Measurements from ENCODE around the gene DHRS11.
A peak's percentile ranks its signal among the peaks of the same experiment; 100 is the strongest.

Gene DHRS11, protein sequence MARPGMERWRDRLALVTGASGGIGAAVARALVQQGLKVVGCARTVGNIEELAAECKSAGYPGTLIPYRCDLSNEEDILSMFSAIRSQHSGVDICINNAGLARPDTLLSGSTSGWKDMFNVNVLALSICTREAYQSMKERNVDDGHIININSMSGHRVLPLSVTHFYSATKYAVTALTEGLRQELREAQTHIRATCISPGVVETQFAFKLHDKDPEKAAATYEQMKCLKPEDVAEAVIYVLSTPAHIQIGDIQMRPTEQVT

DNA sequence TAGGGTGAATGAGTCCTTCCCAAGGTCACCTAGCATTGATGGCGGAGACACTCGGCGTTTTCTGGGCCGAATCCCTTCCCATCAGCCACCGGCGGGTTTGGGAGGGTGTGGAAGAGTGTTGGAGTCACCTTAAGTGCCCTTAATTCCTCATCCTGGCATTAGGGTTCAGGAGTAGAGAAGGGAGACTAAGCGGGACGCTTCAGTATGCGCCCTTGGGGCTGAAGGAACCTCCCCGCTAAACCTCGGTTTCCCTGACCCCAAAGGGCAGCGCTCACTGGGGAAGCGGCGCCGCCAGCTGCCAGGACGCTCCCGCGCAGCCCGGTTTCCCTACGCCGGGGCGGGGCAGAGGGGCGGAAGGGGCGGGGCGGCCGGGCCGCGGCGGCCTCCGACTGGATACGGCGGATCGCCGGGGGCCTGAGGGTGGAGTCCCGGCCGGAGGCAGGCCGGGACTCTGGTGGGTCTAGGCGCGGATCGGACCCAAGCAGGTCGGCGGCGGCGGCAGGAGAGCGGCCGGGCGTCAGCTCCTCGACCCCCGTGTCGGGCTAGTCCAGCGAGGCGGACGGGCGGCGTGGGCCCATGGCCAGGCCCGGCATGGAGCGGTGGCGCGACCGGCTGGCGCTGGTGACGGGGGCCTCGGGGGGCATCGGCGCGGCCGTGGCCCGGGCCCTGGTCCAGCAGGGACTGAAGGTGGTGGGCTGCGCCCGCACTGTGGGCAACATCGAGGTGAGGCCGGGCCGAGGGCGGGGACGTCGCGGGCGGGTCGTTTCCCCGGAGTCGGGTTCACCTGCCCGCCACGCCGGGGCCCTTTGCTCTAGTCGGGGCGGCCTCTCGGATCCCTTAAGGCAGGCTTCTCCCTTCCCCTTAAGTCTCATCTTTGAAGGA, at the start of gene DHRS11:
Gene DHRS11, plus strand, starts transcription at position 446 of the 882 bp plus-strand sequence. Its CDS starts 131 bp downstream, at position 577.
- TF ChIP-seq ZFP3 (CRISPR knock-in tag; IDR thresholded peaks at IDR 0.05) (no peak), GLIS3 (CRISPR knock-in tag; IDR thresholded peaks at IDR 0.05) (no peak; the same call in 1 of the 2 replicates), ZNF8 (CRISPR knock-in tag; IDR thresholded peaks at IDR 0.05) (no peak), CSDC2 (CRISPR knock-in tag; IDR thresholded peaks at IDR 0.05) (no peak), ZNF565 (CRISPR knock-in tag; conservative IDR thresholded peaks at IDR 0.05; ENCODE audit: low read depth) (no peak), TCF4 (CRISPR knock-in tag; IDR thresholded peaks at IDR 0.05; ENCODE audit: borderline replicate concordance) (no peak), PPARA (CRISPR knock-in tag; IDR thresholded peaks at IDR 0.05; ENCODE audit: borderline replicate concordance) (no peak), ZC3H10 (CRISPR knock-in tag; IDR thresholded peaks at IDR 0.05) (no peak), TOX (CRISPR knock-in tag; IDR thresholded peaks at IDR 0.05; ENCODE audit: borderline replicate concordance) (no peak)
- TF ChIP-seq, protein P1, sequence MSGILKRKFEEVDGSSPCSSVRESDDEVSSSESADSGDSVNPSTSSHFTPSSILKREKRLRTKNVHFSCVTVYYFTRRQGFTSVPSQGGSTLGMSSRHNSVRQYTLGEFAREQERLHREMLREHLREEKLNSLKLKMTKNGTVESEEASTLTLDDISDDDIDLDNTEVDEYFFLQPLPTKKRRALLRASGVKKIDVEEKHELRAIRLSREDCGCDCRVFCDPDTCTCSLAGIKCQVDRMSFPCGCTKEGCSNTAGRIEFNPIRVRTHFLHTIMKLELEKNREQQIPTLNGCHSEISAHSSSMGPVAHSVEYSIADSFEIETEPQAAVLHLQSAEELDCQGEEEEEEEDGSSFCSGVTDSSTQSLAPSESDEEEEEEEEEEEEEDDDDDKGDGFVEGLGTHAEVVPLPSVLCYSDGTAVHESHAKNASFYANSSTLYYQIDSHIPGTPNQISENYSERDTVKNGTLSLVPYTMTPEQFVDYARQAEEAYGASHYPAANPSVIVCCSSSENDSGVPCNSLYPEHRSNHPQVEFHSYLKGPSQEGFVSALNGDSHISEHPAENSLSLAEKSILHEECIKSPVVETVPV (CRISPR knock-in tag; IDR thresholded peaks at IDR 0.05): no peak
- peak; percentile 96 for ATAC-seq

DNA sequence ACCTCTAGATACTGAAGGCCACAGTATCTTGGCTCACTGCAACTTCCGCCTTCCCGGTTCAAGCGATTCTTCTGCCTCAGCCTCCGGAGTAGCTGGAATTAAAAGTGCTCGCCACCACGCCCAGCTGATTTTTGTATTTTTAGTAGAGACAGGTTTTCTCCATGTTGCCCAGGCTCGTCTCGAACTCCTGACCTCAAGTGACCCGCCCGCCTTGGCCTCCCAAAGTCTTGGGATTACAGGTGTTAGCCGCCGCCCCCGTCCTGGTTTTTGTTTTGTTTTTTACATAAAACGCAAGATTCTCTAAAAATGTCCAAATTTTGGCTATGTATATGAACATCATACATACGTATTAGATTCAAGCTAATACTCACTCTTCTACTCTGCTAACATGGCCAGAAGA, 48.9 kb upstream of the DHRS11 start:
- no peak for TF ChIP-seq ZNF70 (CRISPR knock-in tag; IDR thresholded peaks at IDR 0.05)
- TF ChIP-seq ZFP30 (CRISPR knock-in tag; IDR thresholded peaks at IDR 0.05): no peak
- TF ChIP-seq ZC3H10 (CRISPR knock-in tag; IDR thresholded peaks at IDR 0.05): no peak
- TF ChIP-seq PPARA (CRISPR knock-in tag; IDR thresholded peaks at IDR 0.05; ENCODE audit: borderline replicate concordance): no peak
- TF ChIP-seq ZNF8 (CRISPR knock-in tag; IDR thresholded peaks at IDR 0.05): no peak
- TF ChIP-seq ARNTL (CRISPR knock-in tag; IDR thresholded peaks at IDR 0.05; ENCODE audit: borderline replicate concordance, low read depth): no peak
- ATAC-seq: no peak

DNA sequence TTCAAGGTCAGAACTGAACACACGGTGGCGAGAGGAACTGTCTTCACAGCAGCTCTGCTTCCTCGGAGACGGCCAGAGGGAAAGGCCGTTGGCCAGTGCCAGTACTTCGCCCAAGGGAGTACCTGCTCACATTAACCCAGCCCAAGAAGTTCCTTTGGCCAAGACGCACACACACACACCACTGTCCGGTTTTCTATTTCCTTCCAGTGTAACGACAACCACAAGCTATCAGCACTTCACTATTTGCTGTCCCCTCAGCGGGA, 47.7 kb upstream of the DHRS11 start:
- ATAC-seq: peak; percentile 31

More for the DNA sequence above, 47.7 kb upstream of the DHRS11 start:
- TF ChIP-seq, protein P1 (CRISPR knock-in tag; IDR thresholded peaks at IDR 0.05): no peak
- TF ChIP-seq, protein P2, sequence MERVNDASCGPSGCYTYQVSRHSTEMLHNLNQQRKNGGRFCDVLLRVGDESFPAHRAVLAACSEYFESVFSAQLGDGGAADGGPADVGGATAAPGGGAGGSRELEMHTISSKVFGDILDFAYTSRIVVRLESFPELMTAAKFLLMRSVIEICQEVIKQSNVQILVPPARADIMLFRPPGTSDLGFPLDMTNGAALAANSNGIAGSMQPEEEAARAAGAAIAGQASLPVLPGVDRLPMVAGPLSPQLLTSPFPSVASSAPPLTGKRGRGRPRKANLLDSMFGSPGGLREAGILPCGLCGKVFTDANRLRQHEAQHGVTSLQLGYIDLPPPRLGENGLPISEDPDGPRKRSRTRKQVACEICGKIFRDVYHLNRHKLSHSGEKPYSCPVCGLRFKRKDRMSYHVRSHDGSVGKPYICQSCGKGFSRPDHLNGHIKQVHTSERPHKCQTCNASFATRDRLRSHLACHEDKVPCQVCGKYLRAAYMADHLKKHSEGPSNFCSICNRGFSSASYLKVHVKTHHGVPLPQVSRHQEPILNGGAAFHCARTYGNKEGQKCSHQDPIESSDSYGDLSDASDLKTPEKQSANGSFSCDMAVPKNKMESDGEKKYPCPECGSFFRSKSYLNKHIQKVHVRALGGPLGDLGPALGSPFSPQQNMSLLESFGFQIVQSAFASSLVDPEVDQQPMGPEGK (CRISPR knock-in tag; IDR thresholded peaks at IDR 0.05; ENCODE audit: borderline replicate concordance): no peak
- no peak for TF ChIP-seq ISL1 (CRISPR knock-in tag; IDR thresholded peaks at IDR 0.05)
- TF ChIP-seq, protein P3, sequence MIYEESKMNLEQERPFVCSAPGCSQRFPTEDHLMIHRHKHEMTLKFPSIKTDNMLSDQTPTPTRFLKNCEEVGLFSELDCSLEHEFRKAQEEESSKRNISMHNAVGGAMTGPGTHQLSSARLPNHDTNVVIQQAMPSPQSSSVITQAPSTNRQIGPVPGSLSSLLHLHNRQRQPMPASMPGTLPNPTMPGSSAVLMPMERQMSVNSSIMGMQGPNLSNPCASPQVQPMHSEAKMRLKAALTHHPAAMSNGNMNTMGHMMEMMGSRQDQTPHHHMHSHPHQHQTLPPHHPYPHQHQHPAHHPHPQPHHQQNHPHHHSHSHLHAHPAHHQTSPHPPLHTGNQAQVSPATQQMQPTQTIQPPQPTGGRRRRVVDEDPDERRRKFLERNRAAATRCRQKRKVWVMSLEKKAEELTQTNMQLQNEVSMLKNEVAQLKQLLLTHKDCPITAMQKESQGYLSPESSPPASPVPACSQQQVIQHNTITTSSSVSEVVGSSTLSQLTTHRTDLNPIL (CRISPR knock-in tag; IDR thresholded peaks at IDR 0.05; ENCODE audit: low read depth): no peak
- TF ChIP-seq CSDC2 (CRISPR knock-in tag; IDR thresholded peaks at IDR 0.05): no peak
- no peak for TF ChIP-seq RARB (CRISPR knock-in tag; IDR thresholded peaks at IDR 0.05)
- TF ChIP-seq ZFP3 (CRISPR knock-in tag; IDR thresholded peaks at IDR 0.05): no peak
- TF ChIP-seq ZC3H10 (CRISPR knock-in tag; IDR thresholded peaks at IDR 0.05): no peak
- TF ChIP-seq TOX (CRISPR knock-in tag; IDR thresholded peaks at IDR 0.05; ENCODE audit: borderline replicate concordance): no peak
- no peak for TF ChIP-seq GLIS3 (CRISPR knock-in tag; IDR thresholded peaks at IDR 0.05)
- TF ChIP-seq, protein P4, sequence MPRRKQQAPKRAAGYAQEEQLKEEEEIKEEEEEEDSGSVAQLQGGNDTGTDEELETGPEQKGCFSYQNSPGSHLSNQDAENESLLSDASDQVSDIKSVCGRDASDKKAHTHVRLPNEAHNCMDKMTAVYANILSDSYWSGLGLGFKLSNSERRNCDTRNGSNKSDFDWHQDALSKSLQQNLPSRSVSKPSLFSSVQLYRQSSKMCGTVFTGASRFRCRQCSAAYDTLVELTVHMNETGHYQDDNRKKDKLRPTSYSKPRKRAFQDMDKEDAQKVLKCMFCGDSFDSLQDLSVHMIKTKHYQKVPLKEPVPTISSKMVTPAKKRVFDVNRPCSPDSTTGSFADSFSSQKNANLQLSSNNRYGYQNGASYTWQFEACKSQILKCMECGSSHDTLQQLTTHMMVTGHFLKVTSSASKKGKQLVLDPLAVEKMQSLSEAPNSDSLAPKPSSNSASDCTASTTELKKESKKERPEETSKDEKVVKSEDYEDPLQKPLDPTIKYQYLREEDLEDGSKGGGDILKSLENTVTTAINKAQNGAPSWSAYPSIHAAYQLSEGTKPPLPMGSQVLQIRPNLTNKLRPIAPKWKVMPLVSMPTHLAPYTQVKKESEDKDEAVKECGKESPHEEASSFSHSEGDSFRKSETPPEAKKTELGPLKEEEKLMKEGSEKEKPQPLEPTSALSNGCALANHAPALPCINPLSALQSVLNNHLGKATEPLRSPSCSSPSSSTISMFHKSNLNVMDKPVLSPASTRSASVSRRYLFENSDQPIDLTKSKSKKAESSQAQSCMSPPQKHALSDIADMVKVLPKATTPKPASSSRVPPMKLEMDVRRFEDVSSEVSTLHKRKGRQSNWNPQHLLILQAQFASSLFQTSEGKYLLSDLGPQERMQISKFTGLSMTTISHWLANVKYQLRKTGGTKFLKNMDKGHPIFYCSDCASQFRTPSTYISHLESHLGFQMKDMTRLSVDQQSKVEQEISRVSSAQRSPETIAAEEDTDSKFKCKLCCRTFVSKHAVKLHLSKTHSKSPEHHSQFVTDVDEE (CRISPR knock-in tag; IDR thresholded peaks at IDR 0.05): no peak
- no peak for TF ChIP-seq SNAI2 (CRISPR knock-in tag; IDR thresholded peaks at IDR 0.05)
